Measurements from ENCODE around the gene PEAK3. TPM values are rescaled to one million over a fixed set of nuclear protein-coding genes. Genes with fewer than 3 reads are reported as not detected.

The PEAK3 gene
- total RNA-seq (not detected), polyA plus RNA-seq (0.79 TPM)

- Histone ChIP-seq H3K36me3 (ENCODE audit: insufficient read depth, low read length) (no peaks in the 10 kb centered on the region), H3K4me1 (ENCODE audit: insufficient read depth, low read length) (peaks cover 15% of the 10 kb centered on the region), H3K4me3 (ENCODE audit: low read length) (peak within 1 kb of the TSS; percentile 22), H3K9me3 (ENCODE audit: low read length) (no peaks in the 10 kb centered on the region), H3K27me3 (ENCODE audit: insufficient read depth, low read length, poor library complexity, severe bottlenecking) (no peaks in the 10 kb centered on the region), H3K27ac (ENCODE audit: low read depth, low read length) (peak within 1 kb of the TSS; percentile 16)
- CTCF ChIA-PET, result interaction anchor here (4.9 kb wide), 1 partner anchor 9 kb away, joined by 24 read pairs; no protein-coding TSS in a partner anchor
- Mint-ChIP-seq H3K27ac (peak within 1 kb of the TSS in 6 of 8 donors; percentile 4 to 85 (median 80)), H3K27me3 (peaks cover 0 to 2% of the 10 kb centered on the region in 2 donors), H3K4me3 (peak within 1 kb of the TSS in 6 of 7 donors; percentile 62 to 80 (median 72)), H3K4me1 (peaks cover 10 to 20% (median 12%) of the 10 kb centered on the region in 3 donors), H3K36me3 (peaks cover 0 to 1% (median 1%) of the 10 kb centered on the region in 3 donors), H3K9me3 (no peaks in the 10 kb centered on the region)
- POLR2A ChIA-PET, result interaction anchor here (1.0 to 1.8 kb wide), 3 partner anchors 8 to 10 kb away, joined by 3 to 7 read pairs (median 4); no protein-coding TSS in a partner anchor
- DNase-seq, result peak in 2 of 5 donors; percentile 37 to 68
These were observed at the start of gene PEAK3 for GRCh38 chr19:2282062-2282861. Gene PEAK3, minus strand, starts transcription at chr19:2282175. Its CDS starts 1,244 bp downstream, at chr19:2280931.

- CTCF ChIA-PET, result no interaction called here
- Histone ChIP-seq H3K27ac (ENCODE audit: low read depth, low read length) (peak overlapping the region; percentile 27), H3K36me3 (ENCODE audit: insufficient read depth, low read length) (no peaks in the 10 kb centered on the region), H3K27me3 (ENCODE audit: insufficient read depth, low read length, poor library complexity, severe bottlenecking) (no peaks in the 10 kb centered on the region), H3K9me3 (ENCODE audit: low read length) (no peaks in the 10 kb centered on the region), H3K4me1 (ENCODE audit: insufficient read depth, low read length) (peaks cover 48% of the 10 kb centered on the region), H3K4me3 (ENCODE audit: low read length) (no peak overlapping the region)
- POLR2A ChIA-PET, result interaction anchor here (0.7 kb wide), 1 partner anchor 41 kb away, joined by 5 read pairs; no protein-coding TSS in a partner anchor
- DNase-seq, result no peak
- Mint-ChIP-seq H3K27ac (peak overlapping the region in 3 of 8 donors; percentile 42 to 93 (median 52)), H3K27me3 (peaks cover 0 to 2% of the 10 kb centered on the region in 2 donors), H3K9me3 (no peaks in the 10 kb centered on the region), H3K4me3 (peak overlapping the region in 6 of 7 donors; percentile 20 to 85 (median 72)), H3K4me1 (peaks cover 36 to 59% (median 36%) of the 10 kb centered on the region in 3 donors), H3K36me3 (peaks cover 3 to 27% (median 4%) of the 10 kb centered on the region in 3 donors)
These were observed 48.8 kb upstream of the PEAK3 start for GRCh38 chr19:2330632-2331284.

GRCh38 chr19:2330255-2330631 is 48.3 kb upstream of the PEAK3 start:
- Histone ChIP-seq H3K27ac (ENCODE audit: low read depth, low read length) (no peak overlapping the region), H3K4me3 (ENCODE audit: low read length) (no peak overlapping the region), H3K9me3 (ENCODE audit: low read length) (no peaks in the 10 kb centered on the region), H3K4me1 (ENCODE audit: insufficient read depth, low read length) (peaks cover 48% of the 10 kb centered on the region), H3K27me3 (ENCODE audit: insufficient read depth, low read length, poor library complexity, severe bottlenecking) (no peaks in the 10 kb centered on the region), H3K36me3 (ENCODE audit: insufficient read depth, low read length) (no peaks in the 10 kb centered on the region)
- Mint-ChIP-seq H3K27ac (peak overlapping the region in 3 of 8 donors; percentile 29 to 93 (median 83)), H3K27me3 (peaks cover 0 to 2% of the 10 kb centered on the region in 2 donors), H3K36me3 (peaks cover 3 to 30% (median 4%) of the 10 kb centered on the region in 3 donors), H3K9me3 (no peaks in the 10 kb centered on the region), H3K4me3 (peak overlapping the region; percentile 20 to 85 (median 68)), H3K4me1 (peaks cover 37 to 63% (median 39%) of the 10 kb centered on the region in 3 donors)
- ChIA-PET CTCF (no interaction called here), POLR2A (interaction anchor here (0.7 kb wide), 1 partner anchor 41 kb away, joined by 5 read pairs; no protein-coding TSS in a partner anchor)
- peak in 1 of 5 donors; percentile 42 for DNase-seq

- CTCF ChIA-PET, result interaction anchor here (0.6 kb wide), 1 partner anchor 839 kb away, joined by 3 read pairs; the partner anchor contains the start of gene REEP6
- POLR2A ChIA-PET, result no interaction called here
These were observed 47.5 kb upstream of the PEAK3 start for GRCh38 chr19:2329501-2329916.

GRCh38 chr19:2329149-2329478 is 47.1 kb upstream of the PEAK3 start:
- H3K9me3 Mint-ChIP-seq, result no peaks in the 10 kb centered on the region
- peak overlapping the region; percentile 95 for H3K4me3 ChIP-seq (ENCODE audit: low read length)

More at GRCh38 chr19:2329501-2329916, 47.5 kb upstream of the PEAK3 start:
- H3K4me1 ChIP-seq (ENCODE audit: insufficient read depth, low read length), result peaks cover 48% of the 10 kb centered on the region
- peak overlapping the region; percentile 95 for H3K4me3 ChIP-seq (ENCODE audit: low read length)
- peaks cover 37 to 67% (median 39%) of the 10 kb centered on the region in 3 donors for H3K4me1 Mint-ChIP-seq
- peaks cover 3 to 37% (median 4%) of the 10 kb centered on the region in 3 donors for H3K36me3 Mint-ChIP-seq
- peaks cover 0 to 2% of the 10 kb centered on the region in 2 donors for H3K27me3 Mint-ChIP-seq
- H3K9me3 Mint-ChIP-seq, result no peaks in the 10 kb centered on the region
- H3K4me3 Mint-ChIP-seq, result peak overlapping the region; percentile 84 to 99 (median 92)
- no peak for DNase-seq
- no peaks in the 10 kb centered on the region for H3K9me3 ChIP-seq (ENCODE audit: low read length)
- no peaks in the 10 kb centered on the region for H3K27me3 ChIP-seq (ENCODE audit: insufficient read depth, low read length, poor library complexity, severe bottlenecking)
- H3K27ac Mint-ChIP-seq, result peak overlapping the region; percentile 68 to 94 (median 87)
- H3K36me3 ChIP-seq (ENCODE audit: insufficient read depth, low read length), result peaks cover 3% of the 10 kb centered on the region
- H3K27ac ChIP-seq (ENCODE audit: low read depth, low read length), result peak overlapping the region; percentile 79

GRCh38 chr19:2328401-2329148 is 46.6 kb upstream of the PEAK3 start, which contains the start of the genes LSM7 and SPPL2B:
Gene LSM7, minus strand, starts transcription at chr19:2328586. Its CDS starts 20 bp downstream, at chr19:2328566.
Gene SPPL2B, plus strand, starts transcription at chr19:2328684. Its CDS starts 26 bp downstream, at chr19:2328710.
- peak within 1 kb of the TSS; percentile 79 for H3K27ac ChIP-seq (ENCODE audit: low read depth, low read length)
- DNase-seq, result peak; percentile 89 to 96 (median 90)
- peak within 1 kb of the TSS; percentile 95 for H3K4me3 ChIP-seq (ENCODE audit: low read length)
- ChIA-PET POLR2A (interaction anchor here (0.5 to 1.3 kb wide), 4 partner anchors 31 to 90 kb away, joined by 3 read pairs; no protein-coding TSS in a partner anchor), CTCF (interaction anchor here (0.9 to 1.7 kb wide), 2 partner anchors 33 to 173 kb away, joined by 3 to 5 read pairs; no protein-coding TSS in a partner anchor)
- H3K4me1 ChIP-seq (ENCODE audit: insufficient read depth, low read length), result peaks cover 48% of the 10 kb centered on the region
- peaks cover 3 to 43% (median 4%) of the 10 kb centered on the region in 3 donors for H3K36me3 Mint-ChIP-seq
- peaks cover 37 to 69% (median 39%) of the 10 kb centered on the region in 3 donors for H3K4me1 Mint-ChIP-seq
- no peaks in the 10 kb centered on the region for H3K9me3 Mint-ChIP-seq
- H3K36me3 ChIP-seq (ENCODE audit: insufficient read depth, low read length), result peaks cover 4% of the 10 kb centered on the region
- peaks cover 0 to 2% of the 10 kb centered on the region in 2 donors for H3K27me3 Mint-ChIP-seq
- peak within 1 kb of the TSS; percentile 92 to 100 (median 99) for H3K4me3 Mint-ChIP-seq
- no peaks in the 10 kb centered on the region for H3K27me3 ChIP-seq (ENCODE audit: insufficient read depth, low read length, poor library complexity, severe bottlenecking)
- no peaks in the 10 kb centered on the region for H3K9me3 ChIP-seq (ENCODE audit: low read length)
- peak within 1 kb of the TSS; percentile 94 to 99 (median 99) for H3K27ac Mint-ChIP-seq

More at GRCh38 chr19:2329149-2329478, 47.1 kb upstream of the PEAK3 start:
- Mint-ChIP-seq H3K36me3 (peaks cover 3 to 41% (median 4%) of the 10 kb centered on the region in 3 donors), H3K4me3 (peak overlapping the region; percentile 84 to 99 (median 92)), H3K27ac (peak overlapping the region in 7 of 8 donors; percentile 68 to 92 (median 87)), H3K27me3 (peaks cover 0 to 2% of the 10 kb centered on the region in 2 donors), H3K4me1 (peaks cover 37 to 69% (median 39%) of the 10 kb centered on the region in 3 donors)
- POLR2A ChIA-PET, result no interaction called here
- Histone ChIP-seq H3K4me1 (ENCODE audit: insufficient read depth, low read length) (peaks cover 48% of the 10 kb centered on the region), H3K36me3 (ENCODE audit: insufficient read depth, low read length) (peaks cover 4% of the 10 kb centered on the region), H3K9me3 (ENCODE audit: low read length) (no peaks in the 10 kb centered on the region), H3K27me3 (ENCODE audit: insufficient read depth, low read length, poor library complexity, severe bottlenecking) (no peaks in the 10 kb centered on the region), H3K27ac (ENCODE audit: low read depth, low read length) (peak overlapping the region; percentile 79)
- DNase-seq, result no peak
- CTCF ChIA-PET, result no interaction called here

Data from CD8-positive, alpha-beta memory T cell (primary cell).